HL-60 (cell line): ENCODE results near the gene TSPAN10.

Source experiments
- DNase-seq, 2 experiments: peaks; one replicate each; pipeline ENCODE4 v3.0.0-alpha.2; 2010 to 2020; ENCODE audit warnings: low read depth in 1 of 2, low spot score in 1 of 2
- H3K27ac ChIP-seq: fragments of 250-450 bp; sonication (Bioruptor Pico); replicated peaks from 2 replicates; pipeline ENCODE4 v1.5.1; 2020; ENCODE audit warnings: mild to moderate bottlenecking, moderate library complexity
- H3K27me3 ChIP-seq: fragments of 250-450 bp; sonication (Bioruptor Pico); 2 replicates; pipeline ENCODE4 v1.5.1; 2021; ENCODE audit warnings: mild to moderate bottlenecking, moderate library complexity; ENCODE audit not compliant: insufficient read depth, poor library complexity, severe bottlenecking
- H3K4me3 ChIP-seq: replicated peaks from 2 replicates; pipeline ENCODE4 v1.5.1; 2011; ENCODE audit warnings: mild to moderate bottlenecking, control low read depth, low read length; ENCODE audit not compliant: insufficient read depth
- CTCF ChIP-seq: IDR thresholded peaks from one replicate; pipeline ENCODE4 v1.5.1; 2011; ENCODE audit warnings: low read length, control low read depth, inconsistent platforms; ENCODE audit not compliant: insufficient read depth
- GABPA ChIP-seq: IDR thresholded peaks from 2 replicates; pipeline ENCODE4 v1.6.1; 2012; ENCODE audit warnings: low read depth
- POLR2AphosphoS5 ChIP-seq: IDR thresholded peaks from 2 replicates; pipeline ENCODE4 v1.6.1; 2012; ENCODE audit warnings: low read depth
- REST ChIP-seq: IDR thresholded peaks from 2 replicates; pipeline ENCODE4 v1.6.1; 2012; ENCODE audit warnings: low read depth; ENCODE audit not compliant: insufficient replicate concordance
- SPI1 ChIP-seq: IDR thresholded peaks from 2 replicates; pipeline ENCODE4 v1.6.1; 2012; ENCODE audit warnings: low read depth, mild to moderate bottlenecking, borderline replicate concordance
- long read RNA-seq: library from polyadenylated mRNA; unstranded; transcript quantifications from one replicate; pipeline ENCODE4 v2.0.0, GENCODE V29; 2020

Gene TSPAN10
- long read RNA-seq, result 0 reads

GRCh38 chr17:81636505-81637288 lies at the start of gene TSPAN10, which contains the start of gene NPLOC4:
Gene TSPAN10, plus strand, starts transcription at chr17:81637196. Its CDS starts 5,217 bp downstream, at chr17:81642413.
Gene NPLOC4, minus strand, starts transcription at chr17:81637112. Its CDS starts 182 bp downstream, at chr17:81636930.
- TF ChIP-seq REST (peak; percentile 22), CTCF (no peak), SPI1 (no peak), POLR2AphosphoS5 (peak; percentile 74), GABPA (peak; percentile 87)
- peak within 1 kb of the TSS; percentile 95 for H3K4me3 ChIP-seq
- H3K27me3 ChIP-seq, result no peaks in the 10 kb centered on the region
- peak; percentile 77 to 79 for DNase-seq
- peak within 1 kb of the TSS; percentile 74 for H3K27ac ChIP-seq

- no peak for TF ChIP-seq POLR2AphosphoS5
- no peak for TF ChIP-seq SPI1
- TF ChIP-seq CTCF, result no peak
- TF ChIP-seq GABPA, result no peak
- Histone ChIP-seq H3K27me3 (no peaks in the 10 kb centered on the region), H3K4me3 (no peak overlapping the region), H3K27ac (no peak overlapping the region)
- no peak for DNase-seq
These were observed 47.4 kb upstream of the TSPAN10 start for GRCh38 chr17:81589612-81590011.

GRCh38 chr17:81590121-81590520 lies 46.9 kb upstream of the TSPAN10 start:
- Histone ChIP-seq H3K4me3 (no peak overlapping the region), H3K27ac (no peak overlapping the region), H3K27me3 (no peaks in the 10 kb centered on the region)
- TF ChIP-seq GABPA (no peak), REST (no peak), CTCF (no peak), SPI1 (no peak), POLR2AphosphoS5 (no peak)
- DNase-seq, result no peak
